BE2C (cell line): ENCODE measurements around the gene SPRN.
"Not testable (repeated sequence)": the region's sequence is repeated elsewhere in the genome, so short reads cannot be mapped to it uniquely, and the experiment has no call there.

Source experiments
- DNase-seq: peaks from one replicate; pipeline ENCODE4 v3.0.0-alpha.2; 2020
- H3K27me3 ChIP-seq: fragments of 250-450 bp; sonication (Bioruptor Pico); 2 replicates; pipeline ENCODE4 v1.5.1; 2020; ENCODE audit warnings: mild to moderate bottlenecking
- H3K36me3 ChIP-seq: fragments of 250-450 bp; sonication (Bioruptor Pico); 2 replicates; pipeline ENCODE4 v1.5.1; 2020; ENCODE audit warnings: mild to moderate bottlenecking
- H3K4me1 ChIP-seq: fragments of 250-450 bp; sonication (Bioruptor Pico); 2 replicates; pipeline ENCODE4 v1.5.1; 2020
- H3K4me3 ChIP-seq: 2 replicates; pipeline ENCODE4 v1.5.1; 2011; ENCODE audit warnings: low read depth, low read length
- H3K9me3 ChIP-seq: fragments of 250-450 bp; sonication (Bioruptor Pico); 2 replicates; pipeline ENCODE4 v1.5.1; 2020
- CTCF ChIP-seq: IDR thresholded peaks from 2 replicates; pipeline ENCODE4 v1.5.1; 2012; ENCODE audit warnings: mild to moderate bottlenecking, low read depth, low read length

Gene SPRN

GRCh38 chr10:133419211-133419950 lies 5.0 kb downstream of the SPRN start:
- no peak for DNase-seq

GRCh38 chr10:133418289-133418993 lies 6.0 kb downstream of the SPRN start:
- H3K36me3 ChIP-seq: peaks cover 8% of the 10 kb centered on the region
- no peak for TF ChIP-seq CTCF
- H3K9me3 ChIP-seq: no peaks in the 10 kb centered on the region
- H3K4me3 ChIP-seq: no peak overlapping the region
- H3K27me3 ChIP-seq: peaks cover 8% of the 10 kb centered on the region
- no peak for DNase-seq
- no peaks in the 10 kb centered on the region for H3K4me1 ChIP-seq

More at GRCh38 chr10:133419211-133419950, 5.0 kb downstream of the SPRN start:
- H3K27me3 ChIP-seq: peaks cover 10% of the 10 kb centered on the region
- H3K36me3 ChIP-seq: peaks cover 7% of the 10 kb centered on the region; the same call in 1 of the 2 replicates
- no peaks in the 10 kb centered on the region for H3K4me1 ChIP-seq
- no peak for TF ChIP-seq CTCF
- no peaks in the 10 kb centered on the region for H3K9me3 ChIP-seq
- no peak overlapping the region for H3K4me3 ChIP-seq

- Histone ChIP-seq H3K9me3 (no peaks in the 10 kb centered on the region), H3K4me1 (no peaks in the 10 kb centered on the region), H3K4me3 (no peak overlapping the region), H3K36me3 (peaks cover 24% of the 10 kb centered on the region), H3K27me3 (no peaks in the 10 kb centered on the region)
- TF ChIP-seq CTCF: no peak
- DNase-seq: no peak
Measured at GRCh38 chr10:133415752-133416151, 8.7 kb downstream of the SPRN start.

- DNase-seq, H3K9me3 ChIP-seq, H3K4me3 ChIP-seq, H3K27me3 ChIP-seq, H3K4me1 ChIP-seq: not testable (repeated sequence)
- H3K36me3 ChIP-seq: peaks cover 29% of the 10 kb centered on the region
Measured at GRCh38 chr10:133414401-133414800, 10.0 kb downstream of the SPRN start.

GRCh38 chr10:133412381-133412711 lies 12.1 kb downstream of the SPRN start:
- Histone ChIP-seq H3K4me1 (no peaks in the 10 kb centered on the region), H3K27me3 (no peaks in the 10 kb centered on the region), H3K4me3 (no peak overlapping the region), H3K9me3 (no peaks in the 10 kb centered on the region), H3K36me3 (peaks cover 38% of the 10 kb centered on the region)
- DNase-seq: no peak
- TF ChIP-seq CTCF: no peak

- Histone ChIP-seq H3K36me3 (peaks cover 38% of the 10 kb centered on the region), H3K27me3 (no peaks in the 10 kb centered on the region), H3K9me3 (no peaks in the 10 kb centered on the region), H3K4me3 (no peak overlapping the region), H3K4me1 (no peaks in the 10 kb centered on the region)
- DNase-seq: no peak
- TF ChIP-seq CTCF: no peak
Measured at GRCh38 chr10:133411523-133412380, 12.7 kb downstream of the SPRN start.
